Measurements from ENCODE around the gene SSBP4. TPM values are rescaled to one million over a fixed set of nuclear protein-coding genes. Genes with fewer than 3 reads are reported as not detected.

The SSBP4 gene
- polyA plus RNA-seq, 1 of the 3 experiments (the other 2 are of a cell fraction) = 24.9 TPM

GRCh38 chr19:18473706-18474087 lies 54.5 kb downstream of the SSBP4 start:
- CTCF ChIA-PET = interaction anchor here (1.1 to 6.5 kb wide), 5 partner anchors 11 to 47 kb away, joined by 3 to 63 read pairs (median 5); no protein-coding TSS in a partner anchor
- H3F3A ChIP-seq (replicated peaks; ENCODE audit: insufficient read depth) = peaks cover 9% of the 10 kb centered on the region
- no peaks in the 10 kb centered on the region for H3K9me2 ChIP-seq
- H3K27me3 ChIP-seq (ENCODE audit: insufficient read depth) = no peaks in the 10 kb centered on the region
- WGBS (ENCODE audit: low lambda C conversion rate) = 96% methylated on average over 8 of the region's 8 CpGs
- TF ChIP-seq CHD2 (IDR thresholded peaks at IDR 0.05; ENCODE audit: low read length, partially characterized antibody) (no peak), FOXJ3 (CRISPR knock-in tag; IDR thresholded peaks at IDR 0.05) (no peak), TEAD4 (IDR thresholded peaks at IDR 0.05; ENCODE audit: borderline replicate concordance, insufficient read depth) (no peak), TAF1 (IDR thresholded peaks at IDR 0.05; ENCODE audit: borderline replicate concordance, low read depth, low read length) (no peak)
- TF ChIP-seq, protein P1, sequence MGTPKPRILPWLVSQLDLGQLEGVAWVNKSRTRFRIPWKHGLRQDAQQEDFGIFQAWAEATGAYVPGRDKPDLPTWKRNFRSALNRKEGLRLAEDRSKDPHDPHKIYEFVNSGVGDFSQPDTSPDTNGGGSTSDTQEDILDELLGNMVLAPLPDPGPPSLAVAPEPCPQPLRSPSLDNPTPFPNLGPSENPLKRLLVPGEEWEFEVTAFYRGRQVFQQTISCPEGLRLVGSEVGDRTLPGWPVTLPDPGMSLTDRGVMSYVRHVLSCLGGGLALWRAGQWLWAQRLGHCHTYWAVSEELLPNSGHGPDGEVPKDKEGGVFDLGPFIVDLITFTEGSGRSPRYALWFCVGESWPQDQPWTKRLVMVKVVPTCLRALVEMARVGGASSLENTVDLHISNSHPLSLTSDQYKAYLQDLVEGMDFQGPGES (IDR thresholded peaks at IDR 0.05; ENCODE audit: low read depth, low read length) = no peak
- no peak overlapping the region for H3K4me2 ChIP-seq
- no peak overlapping the region for H3K27ac ChIP-seq (ENCODE audit: low read depth in 2 of 2, low read length in 1 of 2)
- H3K9me3 ChIP-seq = no peaks in the 10 kb centered on the region
- no peak overlapping the region for H3K4me3 ChIP-seq (ENCODE audit: low read depth in 2 of 2, low read length in 1 of 2)
- H3K9ac ChIP-seq = no peak overlapping the region
- H2AFZ ChIP-seq (ENCODE audit: low read depth) = no peak overlapping the region
- POLR2A ChIA-PET = no interaction called here
- H4K20me1 ChIP-seq (ENCODE audit: insufficient read depth) = peaks cover 44% of the 10 kb centered on the region
- no peaks in the 10 kb centered on the region for H3K36me3 ChIP-seq (replicated peaks in 1 of 2; ENCODE audit: control insufficient read depth in 1 of 2, insufficient read depth in 2 of 2, low read length in 1 of 2)
- H3K79me2 ChIP-seq (ENCODE audit: insufficient read depth) = peaks cover 55% of the 10 kb centered on the region
- peaks cover 3 to 4% of the 10 kb centered on the region in 2 experiments; a peak in 1 of 4 replicates for H3K4me1 ChIP-seq (ENCODE audit: control insufficient read depth in 1 of 2, insufficient read depth in 2 of 2, low read depth in 1 of 2, low read length in 1 of 2)
- DNase-seq = no peak

- WGBS (ENCODE audit: low lambda C conversion rate) = 95% methylated on average over 12 of the region's 13 CpGs
- Histone ChIP-seq H3K27me3 (ENCODE audit: insufficient read depth) (no peaks in the 10 kb centered on the region), H3K4me2 (no peak overlapping the region), H3K9me2 (no peaks in the 10 kb centered on the region), H4K20me1 (ENCODE audit: insufficient read depth) (peaks cover 37% of the 10 kb centered on the region), H3K4me1 (ENCODE audit: control insufficient read depth in 1 of 2, insufficient read depth in 2 of 2, low read depth in 1 of 2, low read length in 1 of 2) (peaks cover 10 to 11% of the 10 kb centered on the region in 2 experiments; a peak in 2 of 4 replicates), H3K27ac (ENCODE audit: low read depth in 2 of 2, low read length in 1 of 2) (no peak overlapping the region), H3K9me3 (no peaks in the 10 kb centered on the region), H3F3A (replicated peaks; ENCODE audit: insufficient read depth) (peaks cover 9% of the 10 kb centered on the region), H3K9ac (no peak overlapping the region), H3K79me2 (ENCODE audit: insufficient read depth) (peaks cover 59% of the 10 kb centered on the region), H3K36me3 (replicated peaks in 1 of 2; ENCODE audit: control insufficient read depth in 1 of 2, insufficient read depth in 2 of 2, low read length in 1 of 2) (no peaks in the 10 kb centered on the region), H2AFZ (ENCODE audit: low read depth) (no peak overlapping the region), H3K4me3 (ENCODE audit: low read depth in 2 of 2, low read length in 1 of 2) (no peak overlapping the region)
- DNase-seq = no peak
- ChIA-PET CTCF (interaction anchor here (0.9 to 6.5 kb wide), 6 partner anchors 11 to 114 kb away, joined by 3 to 63 read pairs (median 4); partner anchors contain the start of gene REX1BD), POLR2A (no interaction called here)
- TF ChIP-seq GATA2 (CRISPR knock-in tag; IDR thresholded peaks at IDR 0.05) (no peak), YY1 (IDR thresholded peaks at IDR 0.05; ENCODE audit: low read depth) (no peak), MAX (IDR thresholded peaks at IDR 0.05; ENCODE audit: low read depth) (no peak), ELF1 (IDR thresholded peaks at IDR 0.05) (no peak), MEF2A (IDR thresholded peaks at IDR 0.05; ENCODE audit: borderline replicate concordance, low read depth) (no peak), SIN3A (IDR thresholded peaks at IDR 0.05; ENCODE audit: borderline replicate concordance, low read depth, low read length) (no peak), FOSL2 (IDR thresholded peaks at IDR 0.05; ENCODE audit: borderline replicate concordance, low read depth) (no peak), FOXJ3 (CRISPR knock-in tag; IDR thresholded peaks at IDR 0.05) (no peak), EZH2phosphoT487 (IDR thresholded peaks at IDR 0.05; ENCODE audit: borderline replicate concordance, low read depth) (no peak), CHD2 (IDR thresholded peaks at IDR 0.05; ENCODE audit: low read length, partially characterized antibody) (no peak), TEAD4 (IDR thresholded peaks at IDR 0.05; ENCODE audit: borderline replicate concordance, insufficient read depth) (no peak), MXI1 (IDR thresholded peaks at IDR 0.05; ENCODE audit: low read depth, low read length) (no peak), RAD21 (IDR thresholded peaks at IDR 0.05; ENCODE audit: low read length) (no peak), RFX5 (IDR thresholded peaks at IDR 0.05; ENCODE audit: low read length) (no peak)
- TF ChIP-seq, protein P2, sequence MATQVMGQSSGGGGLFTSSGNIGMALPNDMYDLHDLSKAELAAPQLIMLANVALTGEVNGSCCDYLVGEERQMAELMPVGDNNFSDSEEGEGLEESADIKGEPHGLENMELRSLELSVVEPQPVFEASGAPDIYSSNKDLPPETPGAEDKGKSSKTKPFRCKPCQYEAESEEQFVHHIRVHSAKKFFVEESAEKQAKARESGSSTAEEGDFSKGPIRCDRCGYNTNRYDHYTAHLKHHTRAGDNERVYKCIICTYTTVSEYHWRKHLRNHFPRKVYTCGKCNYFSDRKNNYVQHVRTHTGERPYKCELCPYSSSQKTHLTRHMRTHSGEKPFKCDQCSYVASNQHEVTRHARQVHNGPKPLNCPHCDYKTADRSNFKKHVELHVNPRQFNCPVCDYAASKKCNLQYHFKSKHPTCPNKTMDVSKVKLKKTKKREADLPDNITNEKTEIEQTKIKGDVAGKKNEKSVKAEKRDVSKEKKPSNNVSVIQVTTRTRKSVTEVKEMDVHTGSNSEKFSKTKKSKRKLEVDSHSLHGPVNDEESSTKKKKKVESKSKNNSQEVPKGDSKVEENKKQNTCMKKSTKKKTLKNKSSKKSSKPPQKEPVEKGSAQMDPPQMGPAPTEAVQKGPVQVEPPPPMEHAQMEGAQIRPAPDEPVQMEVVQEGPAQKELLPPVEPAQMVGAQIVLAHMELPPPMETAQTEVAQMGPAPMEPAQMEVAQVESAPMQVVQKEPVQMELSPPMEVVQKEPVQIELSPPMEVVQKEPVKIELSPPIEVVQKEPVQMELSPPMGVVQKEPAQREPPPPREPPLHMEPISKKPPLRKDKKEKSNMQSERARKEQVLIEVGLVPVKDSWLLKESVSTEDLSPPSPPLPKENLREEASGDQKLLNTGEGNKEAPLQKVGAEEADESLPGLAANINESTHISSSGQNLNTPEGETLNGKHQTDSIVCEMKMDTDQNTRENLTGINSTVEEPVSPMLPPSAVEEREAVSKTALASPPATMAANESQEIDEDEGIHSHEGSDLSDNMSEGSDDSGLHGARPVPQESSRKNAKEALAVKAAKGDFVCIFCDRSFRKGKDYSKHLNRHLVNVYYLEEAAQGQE (IDR thresholded peaks at IDR 0.05; ENCODE audit: low read depth, low read length) = no peak
- TF ChIP-seq, protein P3, sequence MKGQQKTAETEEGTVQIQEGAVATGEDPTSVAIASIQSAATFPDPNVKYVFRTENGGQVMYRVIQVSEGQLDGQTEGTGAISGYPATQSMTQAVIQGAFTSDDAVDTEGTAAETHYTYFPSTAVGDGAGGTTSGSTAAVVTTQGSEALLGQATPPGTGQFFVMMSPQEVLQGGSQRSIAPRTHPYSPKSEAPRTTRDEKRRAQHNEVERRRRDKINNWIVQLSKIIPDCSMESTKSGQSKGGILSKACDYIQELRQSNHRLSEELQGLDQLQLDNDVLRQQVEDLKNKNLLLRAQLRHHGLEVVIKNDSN (IDR thresholded peaks at IDR 0.05; ENCODE audit: borderline replicate concordance, low read depth) = no peak
- TF ChIP-seq, protein P4, sequence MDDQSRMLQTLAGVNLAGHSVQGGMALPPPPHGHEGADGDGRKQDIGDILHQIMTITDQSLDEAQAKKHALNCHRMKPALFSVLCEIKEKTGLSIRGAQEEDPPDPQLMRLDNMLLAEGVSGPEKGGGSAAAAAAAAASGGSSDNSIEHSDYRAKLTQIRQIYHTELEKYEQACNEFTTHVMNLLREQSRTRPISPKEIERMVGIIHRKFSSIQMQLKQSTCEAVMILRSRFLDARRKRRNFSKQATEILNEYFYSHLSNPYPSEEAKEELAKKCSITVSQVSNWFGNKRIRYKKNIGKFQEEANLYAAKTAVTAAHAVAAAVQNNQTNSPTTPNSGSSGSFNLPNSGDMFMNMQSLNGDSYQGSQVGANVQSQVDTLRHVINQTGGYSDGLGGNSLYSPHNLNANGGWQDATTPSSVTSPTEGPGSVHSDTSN (IDR thresholded peaks at IDR 0.05) = no peak
Observed at GRCh38 chr19:18474366-18474887, 55.2 kb downstream of the SSBP4 start.
